IPS DF 4.7 (cell line): ENCODE measurements around the gene RBM34.
"Not testable (repeated sequence)": the region's sequence is repeated elsewhere in the genome, so short reads cannot be mapped to it uniquely, and the experiment has no call there.

Experiments
- DNase-seq: peaks from one replicate; pipeline ENCODE4 v3.0.0-alpha.2; 2013; ENCODE audit warnings: low spot score; ENCODE audit errors: extremely low read depth

The RBM34 gene

GRCh38 chr1:235160957-235161684 is at the start of gene RBM34:
Gene RBM34, minus strand, starts transcription at chr1:235161250. Its CDS starts 24 bp downstream, at chr1:235161226.
- peak; percentile 44 for DNase-seq

DNA sequence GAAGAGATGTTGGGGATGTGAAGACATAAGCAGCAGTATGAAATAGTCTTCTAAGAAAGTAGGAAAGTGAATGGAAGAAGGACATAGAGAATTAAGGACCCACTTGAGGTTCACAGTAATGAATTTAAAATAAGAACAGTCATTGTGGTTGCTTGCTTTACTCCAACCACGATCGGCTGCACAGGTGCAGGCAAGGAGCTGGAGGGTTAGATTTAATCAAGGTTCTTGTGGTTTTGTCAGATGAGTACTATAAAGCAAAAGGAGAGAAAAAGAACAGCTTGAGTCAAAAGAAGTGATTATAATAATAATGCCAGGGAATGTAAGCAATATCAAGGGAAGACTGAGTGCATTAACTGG is 46.1 kb upstream of the RBM34 start:
- no peak for DNase-seq

DNA sequence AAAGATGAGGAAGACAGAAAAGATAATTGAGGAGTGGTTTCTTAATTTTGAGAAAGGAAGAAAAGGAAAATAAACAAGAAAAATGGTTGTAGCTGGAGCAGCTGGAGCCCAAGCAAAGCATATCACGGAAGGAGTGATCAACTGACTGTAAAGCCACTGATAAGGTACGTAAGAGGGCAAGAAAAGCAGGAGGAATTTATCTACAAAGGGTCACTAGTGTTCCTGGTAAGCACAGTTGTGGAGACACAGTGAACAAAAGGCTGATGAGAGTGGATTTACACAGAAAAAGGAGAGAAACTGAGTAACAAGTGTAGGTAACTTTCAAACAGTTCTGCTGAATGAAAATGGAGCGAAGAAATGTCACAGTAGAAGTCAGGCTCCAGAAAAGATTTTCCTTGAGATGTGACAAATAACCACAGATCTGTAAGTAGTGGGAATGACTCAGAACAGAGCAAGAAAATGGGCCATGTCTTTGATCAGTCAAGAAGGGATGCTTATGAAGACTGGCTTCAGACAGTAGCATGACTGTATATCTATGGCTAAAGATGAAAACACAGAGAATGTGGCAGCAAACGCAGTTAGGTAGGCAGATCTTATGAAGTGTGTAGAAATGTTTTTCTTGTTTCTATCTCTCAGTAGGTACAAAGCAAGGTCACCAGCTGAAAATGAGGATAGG is 45.6 kb upstream of the RBM34 start:
- DNase-seq: no peak

GRCh38 chr1:235205687-235206086 is 44.6 kb upstream of the RBM34 start:
- DNase-seq: no peak

GRCh38 chr1:235203428-235203827 is 42.4 kb upstream of the RBM34 start:
- no peak for DNase-seq

- not testable (repeated sequence) for DNase-seq
Measured at GRCh38 chr1:235202447-235202846, 41.4 kb upstream of the RBM34 start.

DNA sequence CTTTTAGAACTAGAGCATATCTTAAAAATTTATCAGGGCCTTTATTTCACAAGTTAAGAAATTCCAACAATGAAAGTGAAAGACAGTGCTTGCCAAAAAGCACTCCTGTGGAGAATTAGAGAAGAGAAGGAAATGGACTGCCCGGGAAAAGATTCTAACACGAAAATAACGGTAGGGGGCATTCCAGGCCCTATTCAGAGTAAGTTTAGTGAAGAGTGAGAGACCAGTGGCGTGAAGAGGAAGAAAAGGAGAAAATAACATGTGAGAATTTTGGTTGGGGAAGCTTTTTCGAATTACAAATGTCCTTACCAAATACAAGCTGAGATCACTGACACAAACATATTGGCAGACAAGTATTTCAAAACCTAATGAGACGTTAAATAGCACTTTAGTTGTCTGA is 38.4 kb upstream of the RBM34 start:
- DNase-seq: peak; percentile 72

GRCh38 chr1:235190431-235190830 is 29.4 kb upstream of the RBM34 start:
- no peak for DNase-seq

- DNase-seq: no peak
Measured at GRCh38 chr1:235187316-235187715, 26.3 kb upstream of the RBM34 start.

DNA sequence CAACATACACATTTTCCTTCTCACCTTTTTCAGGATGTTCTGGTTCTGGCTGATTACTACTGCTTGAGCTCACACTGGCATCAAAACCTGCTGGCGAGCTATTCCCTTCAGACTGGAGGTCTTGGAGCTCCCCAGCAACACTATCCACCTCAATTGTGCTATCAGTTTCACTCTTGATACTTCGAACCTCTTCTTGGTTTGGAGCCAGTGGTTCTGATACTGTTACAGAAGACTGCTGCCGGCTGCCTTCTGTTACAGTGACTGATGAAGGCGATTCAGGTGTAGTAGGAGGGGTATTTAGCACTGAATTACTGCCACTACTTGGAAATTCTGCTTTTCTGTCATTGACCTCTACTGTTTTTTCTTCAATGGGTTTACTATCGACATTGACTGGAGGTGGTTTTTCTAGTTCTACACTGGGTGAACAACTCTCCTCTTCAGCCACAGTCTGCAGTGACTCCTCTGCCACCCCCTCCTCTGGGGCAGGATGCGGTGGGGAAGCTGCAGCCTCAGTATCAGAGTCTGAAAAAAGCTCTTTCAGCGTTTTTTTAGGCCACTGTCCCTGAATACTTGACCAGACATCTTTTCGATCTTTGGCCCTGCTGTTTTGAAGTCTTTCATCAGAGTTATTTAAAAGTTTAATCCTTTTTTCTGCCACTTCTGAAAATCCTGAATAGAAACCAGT is 20.7 kb upstream of the RBM34 start:
- no peak for DNase-seq

DNA sequence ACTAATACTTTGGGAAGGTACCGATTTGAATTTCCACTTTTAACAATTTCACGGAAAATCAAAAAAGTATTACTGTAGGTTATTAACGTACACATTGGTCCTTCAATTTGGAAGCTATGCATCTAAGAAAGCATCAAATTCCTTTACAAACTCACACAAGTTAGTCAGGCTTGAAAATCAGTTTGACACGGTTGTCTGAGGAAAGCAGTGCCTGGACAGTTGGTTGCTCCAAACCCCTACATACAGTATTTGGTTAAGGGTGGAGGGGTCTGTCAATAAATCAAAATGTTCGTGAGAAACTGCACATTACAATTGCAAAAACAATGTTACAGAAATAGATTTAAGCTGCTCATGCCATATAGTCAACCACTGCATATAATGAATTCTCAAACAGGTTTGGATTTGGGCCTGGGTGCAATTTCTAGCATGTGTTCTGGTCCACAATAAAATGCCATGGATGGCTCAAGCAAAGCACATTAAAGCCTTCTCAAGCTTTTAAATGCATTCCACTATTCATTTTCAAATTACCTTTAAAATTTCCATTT is 19.9 kb upstream of the RBM34 start:
- no peak for DNase-seq

GRCh38 chr1:235176486-235176885 is 15.4 kb upstream of the RBM34 start:
- DNase-seq: no peak

DNA sequence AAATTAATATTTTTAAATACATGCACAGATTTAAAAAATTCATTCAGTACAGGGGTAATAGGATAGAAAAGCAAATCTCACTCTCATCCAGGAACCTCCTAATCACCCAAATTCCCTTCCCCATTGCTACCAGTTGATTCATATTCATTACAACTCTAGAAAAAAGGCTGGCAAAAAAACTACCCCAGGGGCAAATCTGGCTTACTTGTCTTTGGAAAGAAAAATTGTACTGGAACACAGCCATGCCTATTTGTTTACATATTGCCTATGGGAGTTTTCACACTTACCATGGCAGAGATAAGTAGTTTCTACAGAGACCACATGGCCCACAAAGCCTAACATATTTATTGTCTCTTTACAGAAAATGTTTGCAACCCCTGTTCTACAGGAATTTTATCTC is 8.9 kb upstream of the RBM34 start:
- DNase-seq: no peak

- no peak for DNase-seq
Measured at GRCh38 chr1:235168375-235168774, 7.3 kb upstream of the RBM34 start.

- no peak for DNase-seq
Measured at GRCh38 chr1:235161685-235162327, 756 bp upstream of the RBM34 start.

GRCh38 chr1:235160383-235160956 is 580 bp downstream of the RBM34 start:
- DNase-seq: no peak

- not testable (repeated sequence) for DNase-seq
Measured at GRCh38 chr1:235159930-235160329, 1.1 kb downstream of the RBM34 start.

GRCh38 chr1:235159284-235159683 is 1.8 kb downstream of the RBM34 start:
- not testable (repeated sequence) for DNase-seq

DNA sequence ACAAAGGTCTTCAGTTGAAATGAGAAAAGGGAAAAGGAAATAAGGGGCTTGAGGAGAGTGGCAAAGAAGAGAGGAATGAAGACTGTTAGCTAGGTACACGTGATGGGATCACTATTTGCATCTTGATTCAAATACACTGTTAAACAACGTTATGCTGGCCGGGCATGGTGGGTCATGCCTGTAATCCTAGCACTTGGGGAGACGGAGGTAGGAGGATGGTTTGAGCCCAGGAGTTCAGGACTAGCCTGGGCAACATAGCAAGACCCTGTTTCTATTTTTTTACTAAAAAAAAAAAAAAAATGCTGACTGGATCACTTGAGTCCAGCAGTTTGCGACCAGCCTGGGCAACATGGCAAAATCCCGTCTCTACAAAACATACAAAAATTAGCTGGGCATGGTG is 2.4 kb downstream of the RBM34 start:
- DNase-seq: no peak

- no peak for DNase-seq
Measured at GRCh38 chr1:235157150-235157549, 3.9 kb downstream of the RBM34 start.

- no peak for DNase-seq
Measured at GRCh38 chr1:235156740-235157139, 4.3 kb downstream of the RBM34 start.
